GM12801 (cell line): ENCODE measurements around the gene CDH2.

ENCODE experiments used
- CTCF ChIP-seq: IDR thresholded peaks from one replicate; pipeline ENCODE4 v1.5.1; 2011; ENCODE audit warnings: control low read depth; ENCODE audit not compliant: insufficient read length; ENCODE audit errors: extremely low read depth

Gene CDH2

GRCh38 chr18:28040716-28041115 is 136.2 kb downstream of the CDH2 start:
- no peak for TF ChIP-seq CTCF

GRCh38 chr18:28040211-28040610 is 136.7 kb downstream of the CDH2 start:
- no peak for TF ChIP-seq CTCF

GRCh38 chr18:28039691-28040090 is 137.2 kb downstream of the CDH2 start:
- TF ChIP-seq CTCF, result no peak

- no peak for TF ChIP-seq CTCF
These were observed 137.9 kb downstream of the CDH2 start for GRCh38 chr18:28039078-28039477.

GRCh38 chr18:28036488-28036887 is 140.4 kb downstream of the CDH2 start:
- TF ChIP-seq CTCF, result no peak

- no peak for TF ChIP-seq CTCF
These were observed 142.4 kb downstream of the CDH2 start for GRCh38 chr18:28034567-28034966.

GRCh38 chr18:28032177-28032576 is 144.8 kb downstream of the CDH2 start:
- no peak for TF ChIP-seq CTCF

- TF ChIP-seq CTCF, result no peak
These were observed 146.5 kb downstream of the CDH2 start for GRCh38 chr18:28030458-28030857.
